GM10266 (cell line): ENCODE results near the gene PRG3.

Experiments used
- DNase-seq: peaks from one replicate; pipeline ENCODE4 v3.0.0; 2012; ENCODE audit errors: extremely low spot score
- TF ChIP-seq, protein P1 (sequence below): IDR thresholded peaks from 2 replicates; pipeline ENCODE4 v1.5.1; 2012; ENCODE audit warnings: mild to moderate bottlenecking, low read depth; ENCODE audit not compliant: control insufficient read depth, insufficient read depth; ENCODE audit errors: missing control alignments

PRG3 gene

DNA sequence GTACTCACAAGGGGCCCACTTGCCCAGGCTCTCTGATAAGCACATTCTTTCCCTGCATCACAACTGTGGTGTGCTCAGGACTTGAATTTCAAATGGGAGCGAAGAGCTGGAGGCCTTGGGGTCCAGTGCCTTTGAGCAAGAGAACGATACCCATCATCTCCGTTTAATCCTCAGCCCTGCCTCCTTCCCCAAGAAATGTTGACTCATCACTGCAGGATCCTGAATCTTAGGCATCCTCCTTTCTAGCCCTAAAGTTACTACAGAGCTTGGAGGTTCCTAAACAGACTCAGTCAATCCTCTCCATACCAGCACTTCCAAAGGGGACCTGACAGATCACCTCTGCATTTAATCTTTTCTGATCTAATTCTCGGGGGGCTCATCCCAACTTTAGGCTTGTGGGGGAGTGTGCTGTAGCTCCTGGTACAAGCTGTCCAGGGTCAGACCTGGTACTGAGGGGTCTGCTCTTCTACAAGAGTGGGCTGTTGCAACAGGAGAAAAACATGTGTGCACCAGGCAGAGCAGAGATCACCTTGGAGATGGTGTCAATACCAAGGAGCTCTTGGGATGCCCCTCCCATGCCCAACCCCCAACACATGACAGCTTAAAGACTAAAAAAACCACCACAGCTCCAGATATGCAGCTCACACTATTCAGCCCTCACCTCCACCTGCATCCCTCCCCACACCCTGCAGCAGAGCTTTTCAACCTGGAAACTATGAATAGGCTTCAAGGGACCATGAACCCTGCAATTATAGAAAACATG is 13.4 kb upstream of the PRG3 start:
- DNase-seq: no peak
- TF ChIP-seq, protein P1, sequence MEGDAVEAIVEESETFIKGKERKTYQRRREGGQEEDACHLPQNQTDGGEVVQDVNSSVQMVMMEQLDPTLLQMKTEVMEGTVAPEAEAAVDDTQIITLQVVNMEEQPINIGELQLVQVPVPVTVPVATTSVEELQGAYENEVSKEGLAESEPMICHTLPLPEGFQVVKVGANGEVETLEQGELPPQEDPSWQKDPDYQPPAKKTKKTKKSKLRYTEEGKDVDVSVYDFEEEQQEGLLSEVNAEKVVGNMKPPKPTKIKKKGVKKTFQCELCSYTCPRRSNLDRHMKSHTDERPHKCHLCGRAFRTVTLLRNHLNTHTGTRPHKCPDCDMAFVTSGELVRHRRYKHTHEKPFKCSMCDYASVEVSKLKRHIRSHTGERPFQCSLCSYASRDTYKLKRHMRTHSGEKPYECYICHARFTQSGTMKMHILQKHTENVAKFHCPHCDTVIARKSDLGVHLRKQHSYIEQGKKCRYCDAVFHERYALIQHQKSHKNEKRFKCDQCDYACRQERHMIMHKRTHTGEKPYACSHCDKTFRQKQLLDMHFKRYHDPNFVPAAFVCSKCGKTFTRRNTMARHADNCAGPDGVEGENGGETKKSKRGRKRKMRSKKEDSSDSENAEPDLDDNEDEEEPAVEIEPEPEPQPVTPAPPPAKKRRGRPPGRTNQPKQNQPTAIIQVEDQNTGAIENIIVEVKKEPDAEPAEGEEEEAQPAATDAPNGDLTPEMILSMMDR: no peak

GRCh38 chr11:57392763-57393105 is 11.8 kb upstream of the PRG3 start:
- DNase-seq: no peak
- TF ChIP-seq, protein P1: no peak

GRCh38 chr11:57392066-57392762 is 11.3 kb upstream of the PRG3 start:
- TF ChIP-seq, protein P1: no peak
- DNase-seq: no peak

- TF ChIP-seq, protein P1: no peak
- DNase-seq: no peak
Observed at GRCh38 chr11:57391539-57391938, 10.6 kb upstream of the PRG3 start.

DNA sequence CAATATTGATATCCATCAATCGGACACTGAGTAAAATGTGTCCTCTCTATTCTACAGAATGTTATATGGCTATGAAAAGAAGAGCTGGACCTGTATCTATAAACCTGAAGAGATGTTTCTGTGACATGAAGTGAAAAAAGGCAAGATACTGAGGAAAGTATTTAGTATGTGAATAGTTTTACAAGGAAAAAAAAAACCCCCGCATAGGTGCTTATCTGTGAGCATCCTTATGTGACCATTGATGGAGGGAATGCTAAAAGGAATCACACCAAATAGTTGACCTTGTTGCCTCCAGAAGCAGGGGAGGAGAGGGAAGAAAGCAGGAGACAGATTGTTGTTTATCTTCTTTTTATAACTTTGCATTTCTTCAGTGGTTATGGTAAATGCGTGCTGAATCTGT is 10.2 kb upstream of the PRG3 start:
- no peak for DNase-seq
- TF ChIP-seq, protein P1: no peak

DNA sequence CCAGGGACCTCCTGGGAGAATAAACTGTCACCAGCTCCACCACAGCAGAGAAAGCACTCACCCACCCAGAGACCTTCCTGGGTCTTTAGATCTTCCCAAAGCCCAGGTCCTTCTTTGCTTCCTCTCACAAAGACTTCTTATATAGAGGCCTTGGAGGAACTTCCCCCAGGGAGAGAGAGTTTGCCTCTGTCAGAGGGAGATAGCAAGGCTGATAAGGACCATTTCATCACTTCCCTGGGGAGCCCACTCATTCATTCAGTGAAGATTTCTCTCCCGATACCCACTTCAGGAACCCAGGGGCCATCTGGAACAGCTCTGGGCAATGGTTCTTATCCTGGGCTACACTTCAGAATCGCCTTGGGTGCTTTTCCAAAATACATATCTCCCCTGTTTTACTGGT is 9.6 kb upstream of the PRG3 start, which contains the start of gene PRG2:
Gene PRG2 (minus strand): TSS at position 116 of the 400 bp plus-strand sequence. CDS start 706 bp downstream, outside the sequence.
- TF ChIP-seq, protein P1: no peak

GRCh38 chr11:57387289-57388030 is 6.5 kb upstream of the PRG3 start:
- TF ChIP-seq, protein P1: no peak
- DNase-seq: no peak

More for the DNA sequence above, 9.6 kb upstream of the PRG3 start, which contains the start of gene PRG2:
- DNase-seq: no peak
